Measurements from ENCODE around the gene RAB44. TPM values are rescaled to one million over a fixed set of nuclear protein-coding genes. Genes with fewer than 3 reads are reported as not detected.

The RAB44 gene
- total and polyA plus RNA-seq, 9 of the 15 experiments (the other 6 are each of a cell fraction or from before 2014, with no cell fraction given): not detected

DNA sequence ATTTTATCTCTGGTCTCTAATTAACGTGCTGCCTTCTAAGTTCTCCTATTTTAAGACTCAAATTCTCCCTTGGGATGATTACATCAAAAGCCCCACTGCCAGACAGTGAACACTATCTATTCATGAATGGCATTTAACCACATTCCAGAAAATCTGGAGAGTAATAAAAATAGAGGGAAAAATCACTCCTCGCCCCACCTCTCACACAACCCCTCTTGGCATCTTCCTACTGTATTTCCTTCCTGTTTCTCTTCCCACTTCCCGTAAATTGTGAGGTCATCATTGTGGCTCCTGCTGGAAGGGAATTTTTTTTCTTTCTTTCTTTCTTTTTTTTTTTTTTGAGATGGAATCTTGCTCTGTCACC is 31.5 kb downstream of the RAB44 start:
- POLR2A ChIA-PET: no interaction called here
- no peaks in the 10 kb centered on the region for H3K36me3 ChIP-seq (ENCODE audit: control insufficient read depth, insufficient read depth, low read length)
- peaks cover 45 to 64% of the 10 kb centered on the region in 2 experiments for H3K27me3 ChIP-seq (ENCODE audit: control insufficient read depth in 2 of 2, insufficient read depth in 2 of 2, low read length in 2 of 2)
- H3K4me2 ChIP-seq (ENCODE audit: insufficient read depth, low read length): no peak overlapping the region
- in situ Hi-C loops (cut with MboI): loop anchor here (10.0 kb wide), 1 partner anchor 114 kb away; no protein-coding TSS in a partner anchor
- no TSS peak for BruUV-seq (replicated peaks)
- H3K4me1 ChIP-seq (replicated peaks in 1 of 2; ENCODE audit: control insufficient read depth in 2 of 2, insufficient read depth in 2 of 2, low read length in 2 of 2): peaks cover 0 to 3% of the 10 kb centered on the region in 2 experiments; a peak in 1 of 5 replicates
- no peak for DNase-seq (ENCODE audit: extremely low read depth in 1 of 4, low spot score in 3 of 4)
- H3K79me2 ChIP-seq (ENCODE audit: control insufficient read depth, insufficient read depth, low read length): no peaks in the 10 kb centered on the region
- H3K9me3 ChIP-seq (replicated peaks; ENCODE audit: control insufficient read depth, insufficient read depth, low read depth, low read length): no peaks in the 10 kb centered on the region
- H2AFZ ChIP-seq (ENCODE audit: low read depth, low read length): no peak overlapping the region
- no peak overlapping the region for H3K27ac ChIP-seq (ENCODE audit: extremely low read depth, low read depth, low read length)
- intact Hi-C loops (cut with micrococcal nuclease): no loop called here
- no peaks in the 10 kb centered on the region; the same call in 1 of the 2 replicates for H4K20me1 ChIP-seq (replicated peaks; ENCODE audit: control insufficient read depth, insufficient read depth, low read length)
- WGBS (ENCODE audit: insufficient coverage, low coverage, missing lambda C conversion rate): 4% methylated on average over 3 of the region's 3 CpGs
- CTCF ChIA-PET (ENCODE audit: low intra/inter-chr PET ratio): interaction anchor here (0.7 kb wide), 1 partner anchor 106 kb away, joined by 3 read pairs; no protein-coding TSS in a partner anchor
- no peak for ATAC-seq
- no peak overlapping the region for H3K9ac ChIP-seq (ENCODE audit: insufficient read depth in 1 of 2, low read depth in 2 of 2, low read length in 2 of 2)
- FAIRE-seq: no peak
- TF ChIP-seq ZNF589 (CRISPR knock-in tag; IDR thresholded peaks at IDR 0.05; ENCODE audit: low read depth) (no peak), RFX1 (IDR thresholded peaks at IDR 0.05) (no peak), HBP1 (CRISPR knock-in tag; IDR thresholded peaks at IDR 0.05) (no peak), ZNF184 (CRISPR knock-in tag; IDR thresholded peaks at IDR 0.05) (no peak), MCM2 (IDR thresholded peaks at IDR 0.05; ENCODE audit: low read depth) (no peak), CBFB (CRISPR knock-in tag; IDR thresholded peaks at IDR 0.05) (no peak), ZNF780A (CRISPR knock-in tag; IDR thresholded peaks at IDR 0.05) (no peak)
- TF ChIP-seq, protein P1, sequence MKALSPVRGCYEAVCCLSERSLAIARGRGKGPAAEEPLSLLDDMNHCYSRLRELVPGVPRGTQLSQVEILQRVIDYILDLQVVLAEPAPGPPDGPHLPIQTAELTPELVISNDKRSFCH (CRISPR knock-in tag; IDR thresholded peaks at IDR 0.05): no peak
- TF ChIP-seq, protein P1 (tag; IDR thresholded peaks at IDR 0.05): no peak
- H3K9me1 ChIP-seq (ENCODE audit: control insufficient read depth, insufficient read depth, low read length): no peaks in the 10 kb centered on the region
- H3K4me3 ChIP-seq: no peak overlapping the region

Data from K562 (cell line).